ENCODE measurements around the gene HAGHL. TPM values are rescaled to one million over a fixed set of nuclear protein-coding genes. Genes with fewer than 3 reads are reported as not detected.

Gene HAGHL
- total and polyA plus RNA-seq, 2 donors (not counting 3 experiments of a cell fraction or from before 2014, with no cell fraction given) = 6.3 to 6.8 TPM

DNA sequence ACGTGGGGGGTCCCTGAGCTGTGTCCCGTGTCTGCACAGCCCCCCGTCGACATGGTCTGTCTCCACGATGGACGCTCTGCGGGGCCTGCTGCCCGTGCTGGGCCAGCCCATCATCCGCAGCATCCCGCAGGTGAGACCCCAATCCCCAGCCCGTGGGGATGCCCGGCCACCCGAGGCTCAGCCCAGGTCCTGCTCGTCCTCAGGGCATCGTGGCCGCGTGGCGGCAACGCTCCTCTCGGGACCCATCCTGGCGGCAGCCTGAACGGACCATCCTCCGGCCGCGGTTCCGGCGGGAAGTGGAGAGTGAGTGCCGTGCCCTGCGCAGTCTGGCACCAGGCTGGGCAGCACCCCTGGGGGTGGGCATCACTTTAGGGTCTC lies 38.6 kb downstream of the HAGHL start:
- CTCF ChIA-PET = no interaction called here
- TF ChIP-seq GATA2 (IDR thresholded peaks at IDR 0.05; ENCODE audit: insufficient read depth, insufficient read length, low read depth, low read length) (no peak), POLR2AphosphoS5 (IDR thresholded peaks at IDR 0.05; ENCODE audit: insufficient read depth, low read depth, low read length) (no peak)
- TF ChIP-seq, protein P1, sequence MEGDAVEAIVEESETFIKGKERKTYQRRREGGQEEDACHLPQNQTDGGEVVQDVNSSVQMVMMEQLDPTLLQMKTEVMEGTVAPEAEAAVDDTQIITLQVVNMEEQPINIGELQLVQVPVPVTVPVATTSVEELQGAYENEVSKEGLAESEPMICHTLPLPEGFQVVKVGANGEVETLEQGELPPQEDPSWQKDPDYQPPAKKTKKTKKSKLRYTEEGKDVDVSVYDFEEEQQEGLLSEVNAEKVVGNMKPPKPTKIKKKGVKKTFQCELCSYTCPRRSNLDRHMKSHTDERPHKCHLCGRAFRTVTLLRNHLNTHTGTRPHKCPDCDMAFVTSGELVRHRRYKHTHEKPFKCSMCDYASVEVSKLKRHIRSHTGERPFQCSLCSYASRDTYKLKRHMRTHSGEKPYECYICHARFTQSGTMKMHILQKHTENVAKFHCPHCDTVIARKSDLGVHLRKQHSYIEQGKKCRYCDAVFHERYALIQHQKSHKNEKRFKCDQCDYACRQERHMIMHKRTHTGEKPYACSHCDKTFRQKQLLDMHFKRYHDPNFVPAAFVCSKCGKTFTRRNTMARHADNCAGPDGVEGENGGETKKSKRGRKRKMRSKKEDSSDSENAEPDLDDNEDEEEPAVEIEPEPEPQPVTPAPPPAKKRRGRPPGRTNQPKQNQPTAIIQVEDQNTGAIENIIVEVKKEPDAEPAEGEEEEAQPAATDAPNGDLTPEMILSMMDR (IDR thresholded peaks at IDR 0.05; ENCODE audit: extremely low read depth in 1 of 2, insufficient read depth in 1 of 2, low read depth in 1 of 2, low read length in 2 of 2) = no peak

DNA sequence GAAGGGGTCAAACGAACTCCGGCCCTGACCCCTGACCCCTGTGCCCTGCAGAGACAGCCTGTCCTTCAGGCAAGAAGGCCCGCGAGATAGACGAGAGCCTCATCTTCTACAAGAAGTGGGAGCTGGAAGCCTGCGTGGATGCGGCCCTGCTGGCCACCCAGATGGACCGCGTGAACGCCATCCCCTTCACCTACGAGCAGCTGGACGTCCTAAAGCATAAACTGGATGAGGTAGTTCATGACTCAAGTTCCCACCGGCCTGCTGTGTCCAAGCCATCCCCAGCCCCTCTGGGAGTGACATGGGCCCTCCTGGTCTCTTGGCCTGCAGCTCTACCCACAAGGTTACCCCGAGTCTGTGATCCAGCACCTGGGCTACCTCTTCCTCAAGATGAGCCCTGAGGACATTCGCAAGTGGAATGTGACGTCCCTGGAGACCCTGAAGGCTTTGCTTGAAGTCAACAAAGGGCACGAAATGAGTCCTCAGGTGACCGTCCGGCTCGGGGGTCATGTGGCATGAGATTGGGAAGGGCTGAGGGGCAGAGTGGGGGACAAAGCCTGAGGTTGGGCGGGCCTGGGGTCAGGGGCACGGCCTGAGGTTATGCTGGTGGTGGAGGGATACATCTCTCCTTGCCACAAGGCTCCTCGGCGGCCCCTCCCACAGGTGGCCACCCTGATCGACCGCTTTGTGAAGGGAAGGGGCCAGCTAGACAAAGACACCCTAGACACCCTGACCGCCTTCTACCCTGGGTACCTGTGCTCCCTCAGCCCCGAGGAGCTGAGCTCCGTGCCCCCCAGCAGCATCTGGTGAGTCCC lies 39.3 kb downstream of the HAGHL start:
- dilution Hi-C loops (cut with MboI; ENCODE audit: extremely low pct_ligation_motif_present, low sequenced_read_pairs) = no loop called here
- no peak for DNase-seq (ENCODE audit: low read depth, low spot score)
- Histone ChIP-seq H2AFZ (ENCODE audit: low read depth, low read length) (no peak overlapping the region), H3K27ac (ENCODE audit: insufficient read depth, low read depth, low read length) (no peak overlapping the region), H3K4me2 (ENCODE audit: insufficient read depth, low read length) (no peak overlapping the region), H4K20me1 (replicated peaks; ENCODE audit: control insufficient read depth, extremely low read depth, insufficient read depth, low read length) (no peaks in the 10 kb centered on the region), H3K4me1 (ENCODE audit: control insufficient read depth, extremely low read depth, insufficient read depth, low read length) (no peaks in the 10 kb centered on the region), H3K9ac (replicated peaks; ENCODE audit: extremely low read depth, insufficient read depth, low read length) (no peak overlapping the region), H3K4me3 (replicated peaks in 1 of 3; ENCODE audit: insufficient read depth in 1 of 3, low read depth in 1 of 3, low read length in 3 of 3) (no peak overlapping the region), H3K36me3 (ENCODE audit: control insufficient read depth in 2 of 2, extremely low read depth in 1 of 2, insufficient read depth in 2 of 2, low read length in 2 of 2) (no peaks in the 10 kb centered on the region), H3K9me1 (replicated peaks; ENCODE audit: control insufficient read depth, extremely low read depth, insufficient read depth, low read length) (no peaks in the 10 kb centered on the region), H3K9me3 (replicated peaks; ENCODE audit: control insufficient read depth, insufficient read depth, low read length) (no peaks in the 10 kb centered on the region), H3K27me3 (ENCODE audit: control insufficient read depth in 2 of 2, insufficient read depth in 2 of 2, low read length in 2 of 2) (no peaks in the 10 kb centered on the region), H3K79me2 (ENCODE audit: control insufficient read depth, insufficient read depth, low read length) (no peaks in the 10 kb centered on the region)
- intact Hi-C loops (cut with micrococcal nuclease) = no loop called here
- TF ChIP-seq EZH2 (IDR thresholded peaks at IDR 0.05; ENCODE audit: borderline replicate concordance, low read depth, low read length, severe bottlenecking) (no peak), GATA2 (IDR thresholded peaks at IDR 0.05; ENCODE audit: insufficient read depth, insufficient read length, low read depth, low read length) (no peak), FOS (IDR thresholded peaks at IDR 0.05; ENCODE audit: borderline replicate concordance, insufficient read depth, low read length) (no peak)
- no peak for FAIRE-seq
- no TSS peak for BruUV-seq (replicated peaks)
- CTCF ChIA-PET = no interaction called here
- POLR2A ChIA-PET = no interaction called here

More for the DNA sequence above, 38.6 kb downstream of the HAGHL start:
- Histone ChIP-seq H3K9me1 (replicated peaks; ENCODE audit: control insufficient read depth, extremely low read depth, insufficient read depth, low read length) (no peaks in the 10 kb centered on the region), H3K9me3 (replicated peaks; ENCODE audit: control insufficient read depth, insufficient read depth, low read length) (no peaks in the 10 kb centered on the region), H3K4me3 (replicated peaks in 1 of 3; ENCODE audit: insufficient read depth in 1 of 3, low read depth in 1 of 3, low read length in 3 of 3) (no peak overlapping the region), H3K9ac (replicated peaks; ENCODE audit: extremely low read depth, insufficient read depth, low read length) (no peak overlapping the region), H3K4me2 (ENCODE audit: insufficient read depth, low read length) (no peak overlapping the region), H3K4me1 (ENCODE audit: control insufficient read depth, extremely low read depth, insufficient read depth, low read length) (no peaks in the 10 kb centered on the region), H3K27me3 (ENCODE audit: control insufficient read depth in 2 of 2, insufficient read depth in 2 of 2, low read length in 2 of 2) (no peaks in the 10 kb centered on the region), H3K79me2 (ENCODE audit: control insufficient read depth, insufficient read depth, low read length) (no peaks in the 10 kb centered on the region), H3K27ac (ENCODE audit: insufficient read depth, low read depth, low read length) (no peak overlapping the region), H3K36me3 (ENCODE audit: control insufficient read depth in 2 of 2, extremely low read depth in 1 of 2, insufficient read depth in 2 of 2, low read length in 2 of 2) (no peaks in the 10 kb centered on the region), H4K20me1 (replicated peaks; ENCODE audit: control insufficient read depth, extremely low read depth, insufficient read depth, low read length) (no peaks in the 10 kb centered on the region), H2AFZ (ENCODE audit: low read depth, low read length) (no peak overlapping the region)
- intact Hi-C loops (cut with micrococcal nuclease) (no loop called here), dilution Hi-C loops (cut with MboI; ENCODE audit: extremely low pct_ligation_motif_present, low sequenced_read_pairs) (no loop called here)
- FAIRE-seq = no peak
- DNase-seq (ENCODE audit: low read depth, low spot score) = no peak
- no TSS peak for BruUV-seq (replicated peaks)
- POLR2A ChIA-PET = no interaction called here
